Caco-2 (cell line): ENCODE results near the gene CPEB3. TPM values are rescaled to one million over a fixed set of nuclear protein-coding genes. Genes with fewer than 3 reads are reported as not detected.
A peak's percentile ranks its signal among the peaks of the same experiment; 100 is the strongest.

Source experiments
- BruUV-seq: library from RNA; stranded (reverse); fragments of 400-500 nt; replicated peaks from 2 replicates; lab custom pipeline; 2021; lab: Mats Ljungman, UMichigan
- CTCF ChIA-PET: fragments of 300-600 bp; sonication (Branson Sonifier 250); formaldehyde crosslinking; loops from one replicate; lab custom pipeline; 2022; ENCODE audit warnings: antibody characterized with exemption; lab: Charles Lee
- POLR2A ChIA-PET: fragments of 300-600 bp; sonication (Branson Sonifier 250); formaldehyde crosslinking; loops from one replicate; lab custom pipeline; 2022; ENCODE audit warnings: antibody characterized with exemption; lab: Charles Lee
- DNase-seq, 2 experiments: peaks; one replicate each; pipeline versions ENCODE4 v3.0.0 to v3.0.0-alpha.2; 2020 to 2022
- H3K27me3 ChIP-seq: replicated peaks from 2 replicates; pipeline ENCODE4 v1.6.0; 2011; ENCODE audit warnings: low read length; ENCODE audit not compliant: control insufficient read depth, insufficient read depth
- H3K36me3 ChIP-seq: 2 replicates; pipeline ENCODE4 v1.5.1; 2011; ENCODE audit warnings: low read length; ENCODE audit not compliant: control insufficient read depth, insufficient read depth
- H3K4me1 ChIP-seq: fragments of 250-450 bp; sonication (Bioruptor Pico); 2 replicates; pipeline ENCODE4 v1.5.1; 2020; ENCODE audit warnings: mild to moderate bottlenecking
- H3K4me3 ChIP-seq: 2 replicates; pipeline ENCODE4 v1.5.1; 2011; ENCODE audit warnings: low read depth, mild to moderate bottlenecking, control low read depth, low read length
- H3K9me3 ChIP-seq: fragments of 250-450 bp; sonication (Bioruptor Pico); 2 replicates; pipeline ENCODE4 v1.5.1; 2020; ENCODE audit warnings: mild to moderate bottlenecking, moderate library complexity
- H3K27ac Mint-ChIP-seq: one replicate; pipeline ENCODE4 v1.8.0; 2022; ENCODE audit warnings: mixed read lengths; ENCODE audit not compliant: unreplicated experiment
- H3K27me3 Mint-ChIP-seq: one replicate; pipeline ENCODE4 v1.8.0; 2022; ENCODE audit warnings: mixed read lengths; ENCODE audit not compliant: insufficient read depth, unreplicated experiment
- H3K36me3 Mint-ChIP-seq: one replicate; pipeline ENCODE4 v1.8.0; 2022; ENCODE audit warnings: mild to moderate bottlenecking, mixed read lengths; ENCODE audit not compliant: insufficient read depth, unreplicated experiment
- H3K4me1 Mint-ChIP-seq: one replicate; pipeline ENCODE4 v1.8.0; 2022; ENCODE audit warnings: low read depth, mixed read lengths; ENCODE audit not compliant: unreplicated experiment
- H3K4me3 Mint-ChIP-seq: one replicate; pipeline ENCODE4 v1.8.0; 2022; ENCODE audit warnings: mild to moderate bottlenecking, moderate library complexity, mixed read lengths; ENCODE audit not compliant: unreplicated experiment
- H3K9me3 Mint-ChIP-seq: one replicate; pipeline ENCODE4 v1.8.0; 2022; ENCODE audit warnings: mixed read lengths; ENCODE audit not compliant: unreplicated experiment
- intact Hi-C: fragments of 100-400 bp; cut with micrococcal nuclease; formaldehyde crosslinking; loops from one replicate; pipeline ENCODE4 v1.10.0; 2022; ENCODE audit not compliant: unreplicated experiment
- total RNA-seq: library from RNA; stranded (reverse); gene quantifications from 2 replicates; pipeline ENCODE4 v1.2.3, GENCODE V29; 2022
- TF ChIP-seq, protein P1 (sequence below), 2 experiments: fragments of 200-600 bp in 1 of 2; IDR thresholded peaks; 1 replicate in 1 of 2; 2 replicates in 1 of 2; pipeline versions ENCODE4 v1.5.1 to v1.8.0; 2011 to 2022; ENCODE audit warnings: antibody characterized with exemption in 1 of 2, control low read depth in 1 of 2, inconsistent platforms in 1 of 2, low read depth in 1 of 2, low read length in 1 of 2, mild to moderate bottlenecking in 1 of 2, moderate library complexity in 1 of 2; ENCODE audit not compliant: insufficient read depth in 1 of 2, severe bottlenecking in 1 of 2, unreplicated experiment in 1 of 2

Gene CPEB3
- total RNA-seq, 1 experiment from 2014 or later, result 2.3 TPM

DNA sequence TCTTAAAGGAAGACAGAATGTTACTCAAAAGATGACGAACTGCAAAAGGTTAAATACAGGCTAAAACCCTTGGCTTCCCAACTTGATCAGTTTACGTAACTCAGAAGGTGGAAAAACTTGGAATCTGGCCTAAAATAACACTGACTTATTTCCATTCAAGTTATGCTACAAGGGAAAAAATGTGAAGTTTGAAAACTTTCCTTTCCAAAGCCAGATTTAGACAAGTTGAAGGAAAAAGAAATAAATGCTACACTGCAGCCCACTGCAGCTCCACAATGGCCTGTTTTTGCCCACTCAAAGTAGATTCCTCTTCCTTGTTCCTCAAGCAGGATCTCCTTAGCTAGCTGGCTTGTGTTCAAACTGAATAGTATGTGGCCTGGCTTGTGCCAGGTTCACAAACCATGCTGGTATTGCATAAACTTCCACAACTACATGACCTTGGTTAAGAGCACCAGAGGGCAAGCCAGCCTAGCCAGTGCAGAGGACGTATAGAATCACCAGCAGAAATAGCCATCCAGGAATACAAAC is 166.2 kb downstream of the CPEB3 start:
- H3K27me3 ChIP-seq, result no peaks in the 10 kb centered on the region
- H3K4me1 Mint-ChIP-seq, result peaks cover 18% of the 10 kb centered on the region
- no peak for DNase-seq
- no peaks in the 10 kb centered on the region for H3K27me3 Mint-ChIP-seq
- H3K4me1 ChIP-seq, result peaks cover 20% of the 10 kb centered on the region
- no peak overlapping the region for H3K4me3 ChIP-seq
- TF ChIP-seq, protein P1, sequence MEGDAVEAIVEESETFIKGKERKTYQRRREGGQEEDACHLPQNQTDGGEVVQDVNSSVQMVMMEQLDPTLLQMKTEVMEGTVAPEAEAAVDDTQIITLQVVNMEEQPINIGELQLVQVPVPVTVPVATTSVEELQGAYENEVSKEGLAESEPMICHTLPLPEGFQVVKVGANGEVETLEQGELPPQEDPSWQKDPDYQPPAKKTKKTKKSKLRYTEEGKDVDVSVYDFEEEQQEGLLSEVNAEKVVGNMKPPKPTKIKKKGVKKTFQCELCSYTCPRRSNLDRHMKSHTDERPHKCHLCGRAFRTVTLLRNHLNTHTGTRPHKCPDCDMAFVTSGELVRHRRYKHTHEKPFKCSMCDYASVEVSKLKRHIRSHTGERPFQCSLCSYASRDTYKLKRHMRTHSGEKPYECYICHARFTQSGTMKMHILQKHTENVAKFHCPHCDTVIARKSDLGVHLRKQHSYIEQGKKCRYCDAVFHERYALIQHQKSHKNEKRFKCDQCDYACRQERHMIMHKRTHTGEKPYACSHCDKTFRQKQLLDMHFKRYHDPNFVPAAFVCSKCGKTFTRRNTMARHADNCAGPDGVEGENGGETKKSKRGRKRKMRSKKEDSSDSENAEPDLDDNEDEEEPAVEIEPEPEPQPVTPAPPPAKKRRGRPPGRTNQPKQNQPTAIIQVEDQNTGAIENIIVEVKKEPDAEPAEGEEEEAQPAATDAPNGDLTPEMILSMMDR (IDR thresholded peaks at IDR 0.05; ENCODE audit: insufficient read depth in 1 of 2, low read depth in 1 of 2, low read length in 1 of 2, severe bottlenecking in 1 of 2, unreplicated experiment in 1 of 2), result no peak
- H3K4me3 Mint-ChIP-seq, result no peak overlapping the region
- no TSS peak for BruUV-seq
- no peaks in the 10 kb centered on the region for H3K36me3 ChIP-seq
- POLR2A ChIA-PET, result no interaction called here
- no peaks in the 10 kb centered on the region for H3K9me3 Mint-ChIP-seq
- no peaks in the 10 kb centered on the region for H3K36me3 Mint-ChIP-seq
- no peak overlapping the region for H3K27ac Mint-ChIP-seq
- intact Hi-C loops, result no loop called here
- H3K9me3 ChIP-seq, result no peaks in the 10 kb centered on the region
- CTCF ChIA-PET, result no interaction called here

DNA sequence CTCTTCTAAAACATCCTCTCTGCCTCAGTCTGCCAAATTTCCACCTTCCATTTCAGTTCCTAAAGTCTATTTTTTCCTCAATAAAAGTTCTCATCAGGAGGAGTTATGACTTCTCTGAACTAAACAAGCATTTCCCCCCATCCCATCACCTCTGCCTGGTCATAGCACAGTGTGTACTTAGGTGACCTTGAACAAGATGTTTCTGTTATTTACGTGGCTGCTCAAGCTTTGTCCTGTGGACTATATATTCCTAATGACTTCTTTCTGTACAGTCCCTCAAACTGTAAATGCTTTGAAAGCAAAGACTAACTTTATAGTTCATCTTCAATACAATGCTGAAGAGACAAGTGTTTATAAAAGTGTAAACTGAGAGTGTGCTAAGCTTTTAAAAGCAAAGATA is 166.9 kb downstream of the CPEB3 start:
- intact Hi-C loops, result no loop called here
- Histone ChIP-seq H3K4me1 (peaks cover 20% of the 10 kb centered on the region), H3K9me3 (no peaks in the 10 kb centered on the region), H3K27me3 (no peaks in the 10 kb centered on the region), H3K4me3 (no peak overlapping the region), H3K36me3 (no peaks in the 10 kb centered on the region)
- TF ChIP-seq, protein P1 (IDR thresholded peaks at IDR 0.05; ENCODE audit: insufficient read depth in 1 of 2, low read depth in 1 of 2, low read length in 1 of 2, severe bottlenecking in 1 of 2, unreplicated experiment in 1 of 2), result no peak
- Mint-ChIP-seq H3K27me3 (no peaks in the 10 kb centered on the region), H3K9me3 (no peaks in the 10 kb centered on the region), H3K4me3 (no peak overlapping the region), H3K36me3 (no peaks in the 10 kb centered on the region), H3K4me1 (peaks cover 18% of the 10 kb centered on the region), H3K27ac (no peak overlapping the region)
- POLR2A ChIA-PET, result no interaction called here
- no TSS peak for BruUV-seq
- no peak for DNase-seq
- CTCF ChIA-PET, result no interaction called here

DNA sequence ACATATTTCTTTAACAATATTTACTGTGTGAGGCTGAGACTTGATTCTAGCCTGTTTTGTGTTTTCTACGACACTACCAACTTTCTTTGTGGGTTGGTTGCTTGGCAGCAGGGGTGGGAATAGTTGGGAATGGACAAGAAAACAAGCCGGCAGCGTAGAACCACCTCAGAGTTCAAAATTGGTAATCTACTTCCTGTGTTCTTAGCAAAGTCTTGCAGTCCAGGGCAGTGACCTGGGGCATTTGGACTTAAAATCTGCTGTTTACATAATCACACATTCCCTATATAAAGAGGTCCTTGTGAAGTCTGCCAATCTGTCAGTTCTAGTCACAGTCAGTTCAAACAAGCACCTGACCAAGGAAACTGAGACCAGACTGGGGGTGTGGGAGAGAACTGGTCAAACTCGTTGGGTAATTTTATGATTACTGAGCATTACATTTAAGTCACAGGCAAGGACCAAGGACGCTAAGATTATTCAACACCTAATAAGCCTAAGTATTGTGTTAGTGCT is 167.9 kb downstream of the CPEB3 start:
- Mint-ChIP-seq H3K4me1 (peaks cover 18% of the 10 kb centered on the region), H3K4me3 (no peak overlapping the region), H3K27ac (peak overlapping the region; percentile 9), H3K9me3 (no peaks in the 10 kb centered on the region), H3K36me3 (no peaks in the 10 kb centered on the region), H3K27me3 (no peaks in the 10 kb centered on the region)
- BruUV-seq, result no TSS peak
- Histone ChIP-seq H3K4me1 (peaks cover 20% of the 10 kb centered on the region), H3K9me3 (no peaks in the 10 kb centered on the region), H3K27me3 (no peaks in the 10 kb centered on the region), H3K36me3 (no peaks in the 10 kb centered on the region), H3K4me3 (no peak overlapping the region)
- DNase-seq, result peak; percentile 42 to 53
- CTCF ChIA-PET, result no interaction called here
- TF ChIP-seq, protein P1 (IDR thresholded peaks at IDR 0.05; ENCODE audit: insufficient read depth in 1 of 2, low read depth in 1 of 2, low read length in 1 of 2, severe bottlenecking in 1 of 2, unreplicated experiment in 1 of 2), result no peak
- POLR2A ChIA-PET, result interaction anchor here (0.6 kb wide), 1 partner anchor 168 kb away, joined by 3 read pairs; the partner anchor contains the start of genes CPEB3 and MARCHF5
- intact Hi-C loops, result loop anchor here (1.0 to 2.0 kb wide), 2 partner anchors 18 to 34 kb away; no protein-coding TSS in a partner anchor
